HG03175 (cell line): ENCODE measurements around the gene PIM2.

Experiments used
- ATAC-seq: cut with Tn5 transposase; IDR thresholded peaks from one replicate; pipeline ENCODE4 v1.9.1; 2021; ENCODE audit warnings: mild to moderate bottlenecking, moderate library complexity; ENCODE audit not compliant: unreplicated experiment

PIM2 gene

DNA sequence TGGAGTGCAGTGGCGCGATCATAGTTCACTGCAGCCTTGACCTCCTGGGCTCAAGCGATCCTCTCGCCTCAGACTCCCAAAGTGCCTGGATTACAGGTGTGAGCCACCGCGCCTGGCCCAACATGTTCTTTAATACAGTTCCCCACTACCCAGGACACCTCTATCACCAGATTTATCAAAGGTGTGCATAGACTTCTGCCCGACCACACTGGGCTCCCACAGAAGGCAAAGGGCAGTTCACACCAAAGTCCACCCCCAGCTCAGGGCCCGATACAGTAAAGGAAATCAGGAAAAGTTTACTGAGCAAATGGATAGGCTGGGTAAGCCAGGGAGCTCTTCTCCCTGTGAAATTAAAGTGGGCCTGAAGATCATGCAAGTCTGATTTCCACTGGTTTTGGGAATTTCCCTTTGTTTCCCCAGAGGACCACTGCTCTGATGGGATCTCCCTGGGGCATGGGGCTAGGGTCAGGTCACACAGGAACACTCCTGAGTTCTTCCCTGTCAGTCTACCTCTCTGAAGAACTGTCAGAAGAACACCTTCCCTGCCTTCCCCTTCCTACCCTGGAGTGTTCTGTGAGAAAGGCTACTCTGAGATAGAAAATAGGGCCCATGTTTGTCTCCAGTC, 17.7 kb upstream of the PIM2 start:
- no peak for ATAC-seq

DNA sequence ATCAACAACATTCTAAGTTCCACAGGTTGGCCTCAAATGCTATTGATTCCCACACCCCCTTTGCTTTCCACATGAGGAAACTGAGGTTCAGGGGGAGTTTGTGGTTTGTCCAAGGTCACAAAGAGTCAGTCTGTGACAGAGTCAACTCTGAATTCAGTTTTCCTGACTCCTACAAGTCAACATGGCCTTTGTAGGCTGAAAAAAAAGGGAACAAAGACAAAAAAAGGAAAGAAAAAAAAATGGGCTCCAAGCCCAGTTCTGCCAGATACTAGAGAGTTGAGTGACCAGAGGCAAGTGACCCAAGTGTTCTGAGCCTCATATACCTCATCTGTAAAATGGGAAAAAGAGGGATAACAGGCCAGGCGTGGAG, 16.5 kb upstream of the PIM2 start:
- ATAC-seq = no peak

DNA sequence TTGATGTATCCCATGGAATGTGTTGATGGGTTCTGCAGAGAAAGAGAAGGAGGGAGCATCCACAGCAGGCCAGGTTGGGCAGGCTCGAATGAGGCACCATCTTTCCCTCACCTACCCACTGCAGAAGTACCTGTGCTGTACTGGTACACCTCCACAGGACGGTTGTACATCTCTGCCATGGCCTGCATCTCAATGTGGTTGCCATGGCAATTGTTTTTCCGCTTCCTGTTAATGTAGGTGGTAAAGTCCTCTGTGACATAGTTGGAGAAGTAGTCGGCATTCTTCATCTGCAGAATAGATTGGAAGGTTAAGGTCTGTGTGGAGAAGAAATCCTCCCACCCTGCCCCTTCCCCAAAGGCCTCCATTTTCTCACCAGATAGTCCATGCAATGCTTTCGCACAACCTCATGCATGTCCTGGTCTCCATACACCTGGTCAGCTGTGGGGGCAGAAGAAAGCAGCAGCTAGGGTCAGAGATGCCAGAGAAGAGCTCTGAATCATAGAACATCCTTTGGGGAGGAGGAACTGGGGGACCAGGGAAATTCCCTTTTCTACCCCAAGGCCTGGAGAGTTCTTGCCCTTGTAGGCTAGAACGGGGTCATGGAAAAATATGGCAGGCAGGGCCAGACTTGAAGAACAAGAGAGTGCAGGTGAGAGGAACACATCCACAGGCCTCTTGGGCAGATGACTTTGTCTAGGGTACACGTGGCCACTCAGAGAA, 15.9 kb upstream of the PIM2 start:
- ATAC-seq = no peak

DNA sequence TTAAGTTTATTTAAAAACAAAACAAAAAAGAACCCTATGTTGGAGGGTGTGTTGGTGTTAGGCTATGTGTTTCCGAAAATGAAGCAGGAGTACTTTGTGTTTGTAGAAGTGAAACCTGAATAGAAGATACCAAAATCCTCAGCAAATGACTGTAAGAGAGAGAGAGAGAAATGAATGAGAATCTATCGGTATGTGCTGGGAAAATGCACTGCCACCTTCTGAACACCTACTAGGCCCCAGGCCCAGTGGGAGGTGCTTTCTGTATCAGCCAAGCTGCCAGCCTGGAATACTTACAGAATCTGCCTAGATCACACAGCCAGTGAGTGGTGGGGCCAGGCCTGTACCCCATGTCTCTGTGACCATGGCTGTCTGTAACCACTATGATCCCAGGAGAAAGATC, 14.9 kb upstream of the PIM2 start:
- no peak for ATAC-seq

DNA sequence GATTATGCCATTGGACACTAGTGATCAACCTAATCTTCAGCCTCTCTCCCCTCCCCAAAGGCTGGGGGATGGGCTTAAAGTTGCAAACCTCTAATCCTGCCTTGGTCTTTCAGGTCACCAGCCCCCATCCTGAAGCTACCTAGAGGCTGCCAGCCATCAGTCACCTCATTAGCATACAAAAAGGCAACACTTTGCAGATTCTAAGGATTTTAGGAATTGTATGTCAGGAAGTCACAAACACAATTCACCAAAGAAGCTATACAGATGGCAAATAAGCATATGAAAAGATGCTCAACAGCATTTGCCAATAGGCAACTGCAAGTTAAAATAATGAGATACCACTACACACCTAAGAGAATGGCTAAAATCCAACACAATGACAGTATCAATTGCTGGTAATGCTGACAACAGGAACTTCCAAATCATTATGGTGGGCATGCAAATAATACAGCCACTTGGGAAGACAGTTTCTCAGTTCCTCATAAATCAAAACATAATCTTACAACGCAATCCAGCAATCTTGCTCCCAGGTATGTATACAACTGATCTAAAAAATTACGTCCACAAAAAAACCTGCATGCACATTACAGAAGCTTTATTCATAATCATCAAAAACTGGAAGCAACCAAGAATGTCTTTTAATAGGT, 9.0 kb upstream of the PIM2 start:
- no peak for ATAC-seq

DNA sequence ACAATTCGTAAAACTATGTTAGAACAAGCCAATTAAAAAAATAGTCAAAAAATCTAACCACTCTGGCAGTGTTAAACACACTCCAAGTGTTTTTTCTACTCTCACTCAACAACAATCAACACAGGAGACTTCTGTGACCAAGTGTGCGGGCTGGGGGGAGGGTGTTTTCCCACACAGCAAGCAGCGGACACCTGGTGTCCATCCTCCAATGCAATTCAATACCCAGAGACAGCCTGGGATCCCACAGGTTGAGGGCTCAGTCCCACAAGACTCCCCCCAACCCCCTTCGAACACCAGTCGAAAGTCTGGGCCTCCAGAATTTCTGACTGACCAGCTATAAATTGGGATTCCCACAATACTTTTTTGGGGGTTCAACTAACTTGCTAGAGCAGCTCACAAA, 8.3 kb upstream of the PIM2 start:
- no peak for ATAC-seq

DNA sequence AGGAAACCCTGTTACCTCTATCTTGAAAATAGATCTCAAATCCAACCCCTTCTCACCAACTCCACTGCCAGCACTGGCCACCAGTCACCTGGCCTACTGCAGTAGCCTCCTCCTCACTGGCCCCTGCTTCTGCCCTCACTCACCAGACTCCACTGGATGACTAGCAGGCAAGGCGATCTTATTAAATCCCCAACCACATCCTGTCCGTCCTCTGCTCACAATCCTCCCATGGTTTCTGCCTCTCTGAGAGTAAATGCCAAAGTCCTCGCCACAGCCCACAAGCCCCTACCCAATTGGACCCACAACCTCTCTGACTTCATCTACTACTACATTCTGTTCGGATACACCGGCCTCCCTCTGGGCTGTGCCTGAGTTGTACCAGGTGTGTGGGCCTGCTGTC, 5.4 kb upstream of the PIM2 start:
- no peak for ATAC-seq

DNA sequence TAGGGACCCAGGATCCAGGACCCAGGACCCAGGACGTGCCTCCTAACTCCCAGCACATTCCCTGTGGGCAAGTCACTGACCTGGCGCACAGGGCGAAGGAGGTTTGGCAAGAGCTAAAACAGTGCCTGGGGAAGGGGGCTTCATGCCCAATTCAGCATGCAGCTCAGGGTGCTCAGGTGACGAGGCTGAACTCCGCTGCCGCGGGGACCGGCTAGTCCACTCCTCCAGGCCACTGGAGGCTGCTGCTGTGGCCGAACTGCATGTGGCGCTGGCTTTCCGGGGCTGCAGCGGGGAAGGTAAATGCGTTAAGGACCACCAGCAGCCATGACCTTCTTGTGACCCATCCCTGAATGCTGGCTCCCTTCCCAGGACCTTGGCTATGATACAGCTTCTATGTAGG, 4.9 kb upstream of the PIM2 start:
- no peak for ATAC-seq

DNA sequence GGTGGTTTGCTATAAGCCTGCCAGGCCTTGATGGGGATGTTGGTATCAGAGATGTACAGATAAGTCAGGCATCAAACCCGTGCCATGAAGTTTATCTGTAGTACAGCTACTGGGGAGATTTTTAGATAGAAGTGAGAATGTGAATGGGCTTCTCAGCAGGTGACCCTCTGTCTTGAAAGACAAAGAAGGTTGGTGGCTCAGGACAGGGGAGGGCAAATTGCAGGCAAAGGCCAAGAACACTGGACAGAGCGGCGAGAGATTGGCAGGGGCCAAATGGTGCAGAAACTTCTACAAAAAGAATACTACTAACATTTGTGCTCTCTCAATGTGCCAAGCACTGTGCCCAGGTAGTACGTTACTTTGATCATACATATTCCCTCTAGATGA, 1.9 kb upstream of the PIM2 start:
- ATAC-seq = no peak

DNA sequence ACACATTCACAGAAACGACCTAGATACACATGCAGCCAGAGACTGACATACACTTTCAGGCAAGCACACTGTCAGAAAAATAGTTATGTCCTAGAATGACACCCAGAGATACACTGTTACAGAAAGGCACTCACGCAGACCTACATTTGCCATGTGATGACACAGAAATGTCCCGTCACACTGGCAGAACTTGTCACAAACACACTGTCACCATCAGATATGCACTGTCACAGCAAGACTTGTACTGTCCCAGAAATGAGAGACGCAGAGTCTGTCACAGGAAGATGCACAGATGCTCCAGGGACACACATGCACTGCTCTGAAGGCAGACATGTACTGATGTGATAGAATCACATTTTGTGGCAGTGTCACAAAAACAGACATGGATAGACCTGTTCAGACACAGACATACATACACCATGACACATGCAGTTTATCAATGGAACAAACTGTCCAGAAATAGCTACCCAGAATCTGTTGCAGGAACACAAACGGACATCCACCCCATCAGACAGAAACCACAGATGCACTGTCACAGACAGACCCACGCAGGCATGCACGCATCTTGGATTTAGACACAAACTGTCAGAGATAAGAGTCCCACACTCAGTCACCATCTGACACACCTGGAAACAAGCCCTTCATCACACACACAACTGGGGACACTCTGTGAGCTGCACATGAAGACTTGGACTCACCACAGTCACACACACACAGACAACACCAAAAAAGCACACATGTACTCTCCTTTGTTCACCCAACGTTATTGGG, 1.3 kb upstream of the PIM2 start:
- ATAC-seq = no peak

DNA sequence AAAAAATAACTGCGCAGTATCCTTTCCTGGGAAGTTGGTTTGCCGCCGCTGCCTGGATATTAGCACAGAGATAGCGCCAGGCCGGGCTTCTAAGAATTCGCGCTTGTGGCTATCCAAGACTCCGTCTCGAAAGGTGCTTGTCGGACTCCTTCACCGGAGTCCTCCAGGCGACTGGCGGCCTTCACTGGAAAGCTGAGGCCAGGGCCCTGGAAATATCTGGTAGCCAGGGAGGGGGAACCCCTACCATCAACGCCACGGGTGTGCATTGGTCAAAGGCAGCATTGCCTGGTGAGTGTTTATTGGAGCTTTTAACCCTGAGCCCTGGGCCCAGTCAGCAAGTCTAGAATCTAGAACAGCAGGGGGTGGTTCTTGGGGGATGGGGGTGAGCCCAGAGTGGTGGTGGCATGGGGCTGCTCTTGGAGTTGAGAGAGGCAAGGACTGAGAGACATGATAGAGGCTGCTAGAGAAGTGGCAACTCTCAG, 577 bp upstream of the PIM2 start:
- no peak for ATAC-seq

DNA sequence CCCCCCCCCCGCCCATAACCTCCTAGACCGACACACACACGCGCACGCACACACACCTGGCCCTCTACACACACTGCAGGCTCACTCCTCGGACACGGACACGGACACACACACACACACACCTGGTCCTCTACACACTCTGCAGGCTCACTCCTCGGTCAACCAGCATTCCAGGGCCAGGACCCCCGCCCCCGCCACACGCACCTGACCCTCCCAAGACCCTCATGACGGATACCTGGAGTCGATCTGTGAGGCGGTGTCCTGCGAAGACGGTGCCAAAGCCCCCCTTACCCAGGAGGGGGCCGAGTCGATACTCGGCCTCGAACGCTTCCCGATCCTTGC, 552 bp downstream of the PIM2 start:
- no peak for ATAC-seq

DNA sequence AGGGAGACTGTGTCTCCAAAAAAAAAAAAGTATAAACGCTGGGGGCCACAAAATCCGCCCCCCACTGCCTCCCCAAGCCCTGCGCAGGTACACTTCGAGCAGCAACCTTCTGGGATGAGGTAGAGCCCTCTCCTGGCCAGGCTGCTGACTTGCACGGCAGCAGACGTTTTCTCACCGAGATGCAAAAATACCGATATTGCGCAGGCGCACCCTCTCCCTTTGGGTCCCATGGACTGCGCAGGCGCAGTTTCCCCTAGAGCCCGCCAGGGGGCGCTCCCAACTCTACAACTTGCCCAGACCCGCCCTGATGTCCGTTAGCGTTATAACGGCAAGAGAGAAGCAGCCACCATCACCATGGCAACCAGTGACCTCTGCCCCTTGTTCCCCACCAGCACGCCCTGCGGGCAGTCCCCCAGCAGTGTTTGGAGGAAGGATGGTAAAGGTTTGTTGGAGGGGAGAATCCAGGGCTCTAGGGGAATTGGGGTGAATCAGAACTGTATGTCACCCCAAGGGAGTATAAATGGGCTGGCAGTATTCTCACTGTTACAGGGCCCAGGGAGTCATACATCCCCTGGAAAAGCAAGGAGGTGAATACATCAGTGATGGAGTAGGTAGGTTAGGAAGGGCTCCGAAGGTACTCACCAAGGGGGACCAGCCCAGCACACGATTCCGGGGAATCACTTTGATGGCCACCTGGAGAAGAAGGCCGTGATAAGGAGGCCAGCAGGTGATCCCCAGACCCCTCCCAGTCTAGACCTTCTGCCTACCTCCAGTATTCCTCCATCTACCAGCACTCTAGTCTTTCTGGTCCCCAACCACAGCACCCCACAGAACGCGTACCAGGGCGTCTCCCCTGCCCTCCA, 1.5 kb downstream of the PIM2 start:
- peak; percentile 55 for ATAC-seq

DNA sequence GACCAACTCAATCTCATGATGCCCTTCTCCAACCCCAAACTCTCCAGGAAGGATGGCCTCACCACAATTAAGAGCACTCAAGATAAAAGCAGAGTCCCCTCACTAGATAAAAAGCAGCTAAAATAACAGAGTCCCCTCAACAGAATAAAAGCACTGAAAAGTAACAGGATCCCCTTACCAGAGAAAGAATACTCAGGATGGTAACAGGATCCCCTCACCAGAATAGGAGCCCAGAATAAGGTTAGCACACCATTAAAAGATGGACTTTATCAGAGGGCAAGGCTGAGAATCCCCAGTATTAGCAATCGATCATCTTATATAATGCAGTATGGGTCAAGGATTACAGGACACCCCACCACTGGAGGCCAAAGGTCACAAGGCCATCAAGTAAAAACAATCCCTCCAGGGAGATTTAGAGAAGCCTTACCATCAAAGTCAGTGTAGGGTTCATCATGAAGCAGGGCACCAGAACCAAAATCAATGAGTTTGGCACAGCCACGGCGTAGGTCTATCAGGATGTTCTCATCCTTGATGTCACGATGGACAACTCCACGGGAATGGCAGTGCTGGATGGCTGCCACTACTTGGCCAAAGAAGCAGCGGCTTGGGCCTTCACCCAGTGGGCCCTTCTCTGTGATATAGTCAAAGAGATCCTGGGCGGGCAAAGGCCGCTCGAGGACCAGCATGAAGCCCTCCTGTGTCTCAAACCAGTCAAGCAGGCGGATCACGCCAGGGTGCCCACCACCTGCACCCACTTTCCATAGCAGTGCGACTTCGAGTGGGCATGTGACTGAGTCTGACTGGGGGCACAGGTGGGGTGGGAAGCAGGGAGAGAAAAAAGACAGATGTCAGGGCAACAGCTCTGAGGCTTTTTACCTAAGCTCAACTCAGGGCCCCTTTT, 4.0 kb downstream of the PIM2 start:
- ATAC-seq = no peak

DNA sequence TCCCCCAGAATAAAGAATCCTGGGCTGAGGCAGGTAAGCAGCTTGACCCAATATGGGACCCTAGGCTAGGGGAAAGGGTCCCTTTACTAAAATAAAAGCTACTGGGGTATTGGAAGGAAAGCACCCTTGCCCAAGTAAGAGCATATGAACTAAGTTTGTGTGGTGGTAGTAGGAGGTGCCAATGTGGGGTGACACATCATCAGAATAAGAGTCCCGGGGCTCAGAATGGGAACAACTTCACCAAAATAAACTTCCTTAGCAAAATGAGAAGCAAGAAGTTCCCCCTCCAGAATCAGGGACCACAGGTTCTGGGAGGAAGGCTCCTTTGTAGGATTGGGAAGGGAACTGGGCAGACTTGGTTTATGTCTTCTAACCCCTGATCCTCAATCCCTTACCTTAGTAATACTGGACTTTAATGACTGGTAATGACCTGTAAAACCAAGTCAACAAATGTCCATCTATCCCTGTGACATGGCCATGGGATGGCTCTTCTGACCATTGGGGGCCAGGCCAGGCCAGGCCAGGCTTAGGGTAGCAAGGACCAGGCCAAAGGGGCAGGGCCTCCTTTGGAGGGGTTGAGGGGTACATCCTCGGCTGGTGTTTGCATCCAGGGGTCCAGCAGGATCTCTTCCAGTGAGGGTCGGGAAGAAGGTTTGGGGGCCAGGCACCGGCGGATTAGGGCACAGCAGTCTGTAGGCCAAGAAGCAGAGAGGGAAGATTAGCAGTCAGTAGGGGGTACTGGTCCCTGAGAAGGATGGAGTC, 5.0 kb downstream of the PIM2 start:
- ATAC-seq = no peak

DNA sequence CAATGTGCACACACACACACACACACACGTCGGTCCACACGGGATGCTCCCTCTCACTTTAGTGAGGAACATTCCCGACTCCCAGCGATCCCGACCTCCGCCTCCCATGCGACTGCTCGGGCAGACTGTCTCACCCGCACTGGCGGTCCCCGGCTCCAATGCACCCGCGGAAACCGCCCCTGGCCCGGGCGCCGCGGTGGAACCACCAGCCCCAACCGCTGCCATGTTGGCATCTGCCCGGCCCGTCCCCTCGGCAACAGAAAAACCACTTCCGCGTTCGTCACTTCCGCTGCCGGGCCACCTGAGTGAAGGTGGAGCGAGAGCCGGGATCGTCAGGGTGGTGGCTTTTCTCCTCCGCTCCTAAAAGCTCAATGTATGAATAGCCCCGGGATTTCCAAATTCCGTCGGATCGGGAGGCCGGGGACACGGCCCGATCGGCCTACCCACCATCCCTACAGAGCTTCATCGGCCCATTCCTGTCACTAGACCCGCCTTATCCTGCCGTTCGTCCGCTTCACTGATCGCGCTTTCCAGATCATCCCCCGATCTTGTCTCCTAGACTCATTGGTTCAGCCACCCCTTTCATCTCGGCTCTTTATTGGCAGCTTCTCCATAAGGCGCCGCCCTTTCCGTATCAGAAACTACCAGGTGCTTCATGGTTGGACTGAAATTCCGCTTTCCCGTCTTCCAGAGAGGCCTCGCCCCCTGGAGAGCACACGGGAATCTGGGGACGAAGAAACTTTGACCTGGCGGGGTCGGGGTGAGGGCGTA, 7.2 kb downstream of the PIM2 start, which contains the start of gene SLC35A2:
Gene SLC35A2, minus strand, starts transcription at position 235 of the 771 bp plus-strand sequence. Its CDS starts 10 bp downstream, at position 225.
- peak; percentile 80 for ATAC-seq

DNA sequence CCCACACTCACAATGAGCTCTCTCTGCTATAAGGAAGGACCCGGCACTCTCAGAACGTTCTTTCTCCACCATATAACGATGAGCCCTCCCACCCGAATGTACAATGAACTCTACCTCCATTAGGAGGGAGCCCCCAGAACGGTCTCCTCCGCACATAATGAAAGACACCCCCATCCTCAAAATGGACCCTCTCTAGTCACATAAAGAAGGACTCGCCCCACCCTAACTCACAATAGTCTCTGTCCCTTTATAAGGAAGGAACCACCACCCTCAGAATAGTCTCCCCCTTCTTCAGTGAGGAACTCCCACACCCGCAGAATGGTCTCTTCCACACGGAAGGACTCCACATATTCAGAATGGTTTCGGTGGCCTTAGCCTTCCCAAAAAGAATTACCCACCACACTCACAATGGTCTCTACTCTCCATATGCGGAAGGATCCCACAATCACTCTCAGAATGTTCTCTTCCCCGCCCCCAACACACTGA, 7.9 kb downstream of the PIM2 start:
- ATAC-seq = no peak

DNA sequence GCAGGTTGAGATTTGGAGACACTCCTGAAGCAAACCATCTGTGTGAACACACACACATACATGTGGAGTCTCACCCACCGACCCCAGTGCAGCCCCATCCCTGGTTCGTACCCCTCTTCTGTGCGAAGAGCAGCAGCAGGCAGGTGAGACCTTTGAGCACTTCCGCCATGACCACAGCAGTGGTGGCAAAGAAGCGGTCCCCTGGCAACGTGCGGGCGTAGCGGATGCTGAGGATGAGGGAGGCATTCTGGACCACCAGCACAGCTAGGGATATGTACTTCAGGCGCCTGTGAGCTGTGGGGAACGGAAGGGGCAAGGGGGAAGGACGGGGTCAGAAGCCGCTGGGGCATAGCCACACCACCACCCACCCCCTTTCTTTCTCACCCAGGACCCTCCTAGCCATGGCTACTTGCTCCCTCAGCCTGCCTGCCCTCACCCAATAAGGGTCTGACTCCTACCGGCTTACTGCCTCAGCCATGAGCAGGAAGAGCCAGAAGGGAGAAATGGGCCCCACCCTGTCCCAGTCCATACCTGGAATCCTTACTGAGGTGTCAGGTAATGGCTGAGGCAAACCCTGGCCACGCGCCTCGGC, 9.0 kb downstream of the PIM2 start:
- no peak for ATAC-seq
